Vagina (tissue), 2 donors: ENCODE measurements around the gene SUSD3. TPM values are rescaled to one million over a fixed set of nuclear protein-coding genes. Genes with fewer than 3 reads are reported as not detected.

ENCODE experiments used
- DNase-seq, 2 donors: peaks; one replicate each; pipeline ENCODE4 v3.0.0-alpha.2; 2017; ENCODE audit errors: extremely low spot score in 2 of 2
- H3K27ac ChIP-seq: fragments of 200-600 bp; sonication (generic); one replicate; pipeline ENCODE4 v1.5.1; 2019
- H3K27me3 ChIP-seq: fragments of 200-600 bp; sonication (generic); one replicate; pipeline ENCODE4 v1.5.1; 2019
- H3K36me3 ChIP-seq, 2 donors: fragments of 200-600 bp; sonication (generic); one replicate each; pipeline ENCODE4 v1.5.1; 2017 to 2019
- H3K4me1 ChIP-seq: fragments of 200-600 bp; sonication (generic); one replicate; pipeline ENCODE4 v1.5.1; 2019
- H3K4me3 ChIP-seq, 2 donors: fragments of 200-600 bp; sonication (generic); 1 replicate in 1 of 2; 2 replicates in 1 of 2; pipeline ENCODE4 v1.5.1; 2016 to 2019
- H3K9me3 ChIP-seq: fragments of 200-600 bp; sonication (generic); one replicate; pipeline ENCODE4 v1.5.1; 2019
- POLR2A ChIP-seq, 2 donors: fragments of 450-650 bp; IDR thresholded peaks; one replicate each; pipeline ENCODE4 v1.6.1; 2017; ENCODE audit warnings: antibody characterized with exemption in 2 of 2, mild to moderate bottlenecking in 2 of 2, moderate library complexity in 2 of 2
- POLR2AphosphoS5 ChIP-seq, 2 donors: sonication (generic); formaldehyde crosslinking; IDR thresholded peaks; one replicate each; pipeline ENCODE4 v1.9.0; 2017; ENCODE audit warnings: antibody characterized with exemption in 2 of 2, mild to moderate bottlenecking in 2 of 2, low read depth in 1 of 2; ENCODE audit not compliant: insufficient read depth in 1 of 2
- intact Hi-C: fragments of 100-400 bp; cut with DNase I; formaldehyde crosslinking; loops from one replicate; pipeline ENCODE4 v1.15.1; 2023
- total RNA-seq: library from RNA; depleted of rRNA; stranded (reverse); fragments of >200 nt; gene quantifications from one replicate; pipeline ENCODE4 v1.2.3, GENCODE V29; 2016
- TF ChIP-seq, protein P1 (sequence below), 3 experiments: fragments of 450-650 bp in 2 of 3; fragments of 200-600 bp in 1 of 3; sonication (generic) in 1 of 3; IDR thresholded peaks; one replicate each; pipeline ENCODE4 v1.5.1; 2017 to 2019; ENCODE audit warnings: antibody characterized with exemption in 3 of 3, mild to moderate bottlenecking in 2 of 3, moderate library complexity in 2 of 3

Gene SUSD3
- total RNA-seq, 1 donor from 2014 or later, result 25.0 TPM

DNA sequence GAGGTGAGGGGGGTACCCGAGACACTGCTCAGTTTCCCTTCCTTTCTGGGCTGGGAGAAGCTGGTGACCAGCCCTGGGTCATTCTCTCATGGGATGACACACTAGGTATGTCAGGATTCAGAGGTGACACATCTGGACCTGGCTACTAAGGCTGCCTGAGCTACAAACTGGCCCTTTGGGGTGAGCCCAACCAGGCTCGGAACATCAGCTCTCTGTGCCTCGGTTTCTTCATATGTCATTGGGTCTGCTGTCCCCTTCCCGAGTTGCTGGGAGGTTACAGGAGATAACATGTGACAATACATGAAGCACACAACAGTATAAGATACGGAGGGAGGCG, 49.3 kb downstream of the SUSD3 start:
- no peaks in the 10 kb centered on the region for H3K9me3 ChIP-seq
- H3K27ac ChIP-seq, result no peak overlapping the region
- no peaks in the 10 kb centered on the region for H3K27me3 ChIP-seq
- intact Hi-C loops, result no loop called here
- no peak for DNase-seq
- no peak overlapping the region for H3K4me3 ChIP-seq
- H3K36me3 ChIP-seq, result peaks cover 0 to 24% of the 10 kb centered on the region in 2 donors
- H3K4me1 ChIP-seq, result peaks cover 6% of the 10 kb centered on the region
- TF ChIP-seq POLR2AphosphoS5 (IDR thresholded peaks at IDR 0.05; ENCODE audit: insufficient read depth in 1 of 2, low read depth in 1 of 2) (no peak), POLR2A (IDR thresholded peaks at IDR 0.05) (no peak)
- TF ChIP-seq, protein P1, sequence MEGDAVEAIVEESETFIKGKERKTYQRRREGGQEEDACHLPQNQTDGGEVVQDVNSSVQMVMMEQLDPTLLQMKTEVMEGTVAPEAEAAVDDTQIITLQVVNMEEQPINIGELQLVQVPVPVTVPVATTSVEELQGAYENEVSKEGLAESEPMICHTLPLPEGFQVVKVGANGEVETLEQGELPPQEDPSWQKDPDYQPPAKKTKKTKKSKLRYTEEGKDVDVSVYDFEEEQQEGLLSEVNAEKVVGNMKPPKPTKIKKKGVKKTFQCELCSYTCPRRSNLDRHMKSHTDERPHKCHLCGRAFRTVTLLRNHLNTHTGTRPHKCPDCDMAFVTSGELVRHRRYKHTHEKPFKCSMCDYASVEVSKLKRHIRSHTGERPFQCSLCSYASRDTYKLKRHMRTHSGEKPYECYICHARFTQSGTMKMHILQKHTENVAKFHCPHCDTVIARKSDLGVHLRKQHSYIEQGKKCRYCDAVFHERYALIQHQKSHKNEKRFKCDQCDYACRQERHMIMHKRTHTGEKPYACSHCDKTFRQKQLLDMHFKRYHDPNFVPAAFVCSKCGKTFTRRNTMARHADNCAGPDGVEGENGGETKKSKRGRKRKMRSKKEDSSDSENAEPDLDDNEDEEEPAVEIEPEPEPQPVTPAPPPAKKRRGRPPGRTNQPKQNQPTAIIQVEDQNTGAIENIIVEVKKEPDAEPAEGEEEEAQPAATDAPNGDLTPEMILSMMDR (IDR thresholded peaks at IDR 0.05), result no peak

DNA sequence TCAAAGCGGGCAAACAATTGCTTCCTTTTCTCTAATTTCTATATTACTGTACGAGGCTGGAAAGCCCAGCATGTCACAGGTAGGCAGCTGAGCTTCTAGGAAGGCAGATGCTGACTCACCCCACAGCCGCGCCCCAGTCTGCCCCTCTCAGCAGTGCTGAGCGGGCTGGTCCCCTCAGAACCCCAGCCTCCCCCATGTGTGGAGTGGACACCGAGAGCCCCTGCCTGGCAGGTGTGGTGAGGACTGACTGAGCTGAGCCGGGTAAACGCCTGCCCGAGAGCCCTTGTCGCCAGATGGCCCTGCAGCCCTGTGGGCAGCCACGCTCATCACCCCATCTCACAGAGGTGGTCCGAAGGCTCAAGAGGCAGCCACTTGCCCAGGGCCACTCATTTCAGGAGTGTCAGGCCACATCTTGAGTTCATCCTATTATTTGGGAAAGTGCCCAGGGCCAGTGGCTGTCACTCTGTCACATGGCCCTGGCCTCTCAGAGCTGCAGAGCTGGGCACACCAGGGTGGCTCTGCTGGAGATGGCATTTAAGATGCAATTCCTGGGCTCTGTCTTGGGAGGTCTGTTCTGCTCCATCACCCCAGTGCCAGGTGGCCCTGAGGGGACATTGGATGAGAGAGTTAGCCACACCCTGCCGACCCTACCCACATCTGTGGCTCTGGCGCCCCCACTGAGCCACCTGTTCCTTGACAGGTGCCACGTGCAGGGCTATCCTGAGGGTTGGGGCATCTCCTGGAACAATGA, 50.0 kb downstream of the SUSD3 start:
- intact Hi-C loops, result no loop called here

DNA sequence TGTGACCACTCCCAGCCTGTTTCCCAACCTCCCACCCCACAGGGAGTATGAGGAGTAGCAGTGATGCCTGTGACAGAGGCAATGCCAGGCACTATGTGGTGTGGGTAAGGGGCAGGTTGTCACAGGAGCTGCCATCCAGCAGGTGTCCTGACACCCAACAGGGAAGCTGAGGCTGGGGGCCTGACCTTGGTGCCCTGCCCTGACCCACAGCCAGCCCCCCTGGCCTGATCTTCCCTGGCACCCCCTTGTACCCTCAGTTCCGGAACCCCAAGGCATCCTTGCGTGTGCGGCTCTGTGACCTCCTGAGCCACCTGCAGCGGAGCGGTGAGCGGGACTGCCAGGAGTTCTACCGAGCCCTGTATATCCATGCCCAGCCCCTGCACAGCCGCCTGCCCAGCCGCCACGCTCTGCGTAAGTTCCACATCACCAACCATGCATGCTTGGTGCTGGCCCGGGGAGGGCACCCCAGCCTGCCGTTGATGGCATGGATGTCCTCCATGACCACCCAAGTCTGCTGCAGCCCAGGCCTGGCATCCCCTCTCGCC, 51.9 kb downstream of the SUSD3 start:
- peaks cover 0 to 34% of the 10 kb centered on the region in 2 donors for H3K36me3 ChIP-seq

More for the DNA sequence above, 50.0 kb downstream of the SUSD3 start:
- peaks cover 0 to 30% of the 10 kb centered on the region in 2 donors for H3K36me3 ChIP-seq
- H3K27ac ChIP-seq, result no peak overlapping the region
- H3K9me3 ChIP-seq, result no peaks in the 10 kb centered on the region
- DNase-seq, result no peak
- H3K4me1 ChIP-seq, result peaks cover 6% of the 10 kb centered on the region
- H3K4me3 ChIP-seq, result no peak overlapping the region
- TF ChIP-seq POLR2AphosphoS5 (IDR thresholded peaks at IDR 0.05; ENCODE audit: insufficient read depth in 1 of 2, low read depth in 1 of 2) (no peak), POLR2A (IDR thresholded peaks at IDR 0.05) (no peak)
- TF ChIP-seq, protein P1 (IDR thresholded peaks at IDR 0.05), result no peak
- no peaks in the 10 kb centered on the region for H3K27me3 ChIP-seq

DNA sequence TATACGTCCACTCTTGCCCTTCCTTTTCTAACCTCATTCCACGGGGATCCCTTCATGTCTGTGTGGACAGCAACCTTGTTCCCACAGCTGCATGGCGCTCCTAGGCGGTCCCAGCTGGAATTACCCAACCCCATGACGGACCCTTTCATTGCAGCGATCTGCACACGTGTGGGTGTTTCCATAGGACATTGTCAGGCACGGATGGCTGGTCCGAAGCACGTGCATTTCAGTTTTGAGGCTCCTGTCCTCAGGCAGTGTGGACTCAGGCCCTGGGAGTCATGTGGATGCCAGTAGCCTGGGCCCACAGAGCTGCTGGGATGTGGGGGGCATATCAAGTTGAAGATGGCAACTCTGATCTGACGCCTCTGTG, 52.5 kb downstream of the SUSD3 start:
- Histone ChIP-seq H3K27ac (no peak overlapping the region), H3K36me3 (peaks cover 0 to 34% of the 10 kb centered on the region in 2 donors), H3K9me3 (no peaks in the 10 kb centered on the region), H3K27me3 (no peaks in the 10 kb centered on the region), H3K4me1 (peaks cover 9% of the 10 kb centered on the region), H3K4me3 (no peak overlapping the region)
- TF ChIP-seq, protein P1 (IDR thresholded peaks at IDR 0.05), result no peak
- TF ChIP-seq POLR2A (IDR thresholded peaks at IDR 0.05) (no peak), POLR2AphosphoS5 (IDR thresholded peaks at IDR 0.05; ENCODE audit: insufficient read depth in 1 of 2, low read depth in 1 of 2) (no peak)
- intact Hi-C loops, result no loop called here
- no peak for DNase-seq

More for the DNA sequence above, 51.9 kb downstream of the SUSD3 start:
- TF ChIP-seq, protein P1 (IDR thresholded peaks at IDR 0.05), result no peak
- TF ChIP-seq POLR2A (IDR thresholded peaks at IDR 0.05), result no peak
- no peak for TF ChIP-seq POLR2AphosphoS5 (IDR thresholded peaks at IDR 0.05; ENCODE audit: insufficient read depth in 1 of 2, low read depth in 1 of 2)
- H3K4me1 ChIP-seq, result peaks cover 6% of the 10 kb centered on the region
- no peak for DNase-seq
- intact Hi-C loops, result no loop called here
- H3K9me3 ChIP-seq, result no peaks in the 10 kb centered on the region
- H3K27ac ChIP-seq, result no peak overlapping the region
- H3K4me3 ChIP-seq, result no peak overlapping the region
- H3K27me3 ChIP-seq, result no peaks in the 10 kb centered on the region
